Bone marrow (tissue), 2 donors: ENCODE data around the gene PPAN.

Experiments used
- DNase-seq, 2 donors: peaks; one replicate each; lab custom pipeline; 2025; lab: John Stamatoyannopoulos, UW

Gene PPAN

GRCh38 chr19:10113964-10114650 is 7.9 kb downstream of the PPAN start:
- DNase-seq: no peak

GRCh38 chr19:10114651-10115391 is 8.7 kb downstream of the PPAN start:
- DNase-seq: no peak

- DNase-seq: no peak
Observed at GRCh38 chr19:10115392-10116084, 9.4 kb downstream of the PPAN start.

- no peak for DNase-seq
Observed at GRCh38 chr19:10116085-10116865, 10.1 kb downstream of the PPAN start.

GRCh38 chr19:10116866-10117616 is 10.9 kb downstream of the PPAN start:
- DNase-seq: no peak

GRCh38 chr19:10118960-10119359 is 12.8 kb downstream of the PPAN start:
- no peak for DNase-seq

- no peak for DNase-seq
Observed at GRCh38 chr19:10120538-10121189, 14.5 kb downstream of the PPAN start.

GRCh38 chr19:10122045-10122444 is 15.9 kb downstream of the PPAN start:
- no peak for DNase-seq

- no peak for DNase-seq
Observed at GRCh38 chr19:10124429-10124828, 18.3 kb downstream of the PPAN start.

- DNase-seq: peak in 1 of 2 donors; percentile 89
Observed at GRCh38 chr19:10126213-10126639, 20.1 kb downstream of the PPAN start.

GRCh38 chr19:10132905-10133304 is 26.7 kb downstream of the PPAN start:
- DNase-seq: no peak

- DNase-seq: no peak
Observed at GRCh38 chr19:10133596-10133995, 27.4 kb downstream of the PPAN start.

- DNase-seq: no peak
Observed at GRCh38 chr19:10134040-10134439, 27.9 kb downstream of the PPAN start.

GRCh38 chr19:10135551-10136334 is 29.6 kb downstream of the PPAN start:
- DNase-seq: no peak

GRCh38 chr19:10136936-10137335 is 30.8 kb downstream of the PPAN start:
- DNase-seq: no peak

- no peak for DNase-seq
Observed at GRCh38 chr19:10137751-10138682, 31.9 kb downstream of the PPAN start.

- no peak for DNase-seq
Observed at GRCh38 chr19:10138879-10139795, 33.0 kb downstream of the PPAN start.

- DNase-seq: no peak
Observed at GRCh38 chr19:10139952-10140351, 33.8 kb downstream of the PPAN start.
